DMS79 treated with DMSO at 0.1 percent for 48 hours (cell line): Measurements from ENCODE around the gene CLIC1.
A peak's percentile ranks its signal among the peaks of the same experiment; 100 is the strongest.

Source experiments
- DNase-seq: peaks from one replicate; lab custom pipeline; 2025; lab: John Stamatoyannopoulos, UW

CLIC1 gene

DNA sequence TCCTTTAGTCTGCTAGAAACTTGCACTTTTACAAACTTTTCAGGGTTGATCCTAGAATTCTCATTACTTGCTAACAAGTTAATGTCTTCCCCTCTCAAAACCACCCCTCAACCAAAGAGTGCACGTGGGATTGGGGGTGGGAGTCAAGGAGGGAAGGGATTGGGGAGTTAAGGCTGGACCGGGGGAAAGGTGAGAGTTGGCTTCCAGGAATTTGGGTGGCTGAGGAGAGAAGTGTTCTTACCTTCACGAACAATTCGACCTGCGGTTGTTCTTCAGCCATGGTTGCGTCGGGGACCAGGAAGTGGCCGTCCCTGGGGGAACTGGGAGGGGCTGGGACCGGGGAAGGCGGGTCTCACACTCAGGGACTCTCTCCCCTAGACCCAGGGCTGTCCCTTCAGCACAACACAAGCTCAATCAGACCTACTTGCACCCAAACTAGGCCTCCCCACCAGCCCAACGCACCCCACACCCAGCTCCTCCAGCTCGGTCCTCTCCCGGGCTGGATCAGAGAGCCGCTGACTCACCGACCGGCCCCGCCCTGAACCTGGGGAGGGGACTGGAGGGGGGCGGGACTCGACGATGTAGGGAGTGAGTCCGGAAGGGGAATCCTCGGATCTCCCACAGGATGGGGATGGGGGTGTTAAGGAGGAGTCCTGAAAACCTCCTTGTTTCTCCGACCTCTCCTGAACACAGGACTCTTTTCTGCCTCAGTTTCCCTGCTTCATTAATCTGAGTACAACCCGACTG lies at the start of gene CLIC1:
CLIC1 (minus strand) TSS at position 510 of the 747 bp plus-strand sequence; CDS start at position 280, 230 bp downstream.
- peak; percentile 87 for DNase-seq

DNA sequence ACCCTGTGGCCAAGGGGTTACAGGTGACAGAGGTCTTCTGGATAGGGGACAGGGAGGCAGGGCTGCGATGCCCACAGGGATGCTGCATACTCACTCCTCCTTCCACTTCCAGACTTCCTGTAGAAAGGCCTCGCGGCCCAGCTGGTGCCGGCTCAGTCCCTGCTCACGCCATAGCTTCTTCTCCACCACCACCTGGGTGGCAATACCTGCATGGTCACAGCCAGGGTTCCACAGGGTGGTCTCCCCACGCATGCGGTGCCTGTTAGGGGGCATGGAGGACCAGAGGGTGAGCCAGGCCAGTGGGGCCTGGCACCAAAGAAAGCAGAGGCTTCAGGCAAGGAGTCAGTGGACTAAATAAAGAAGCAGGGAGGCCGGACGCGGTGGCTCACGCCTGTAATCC lies 49.1 kb upstream of the CLIC1 start:
- no peak for DNase-seq

DNA sequence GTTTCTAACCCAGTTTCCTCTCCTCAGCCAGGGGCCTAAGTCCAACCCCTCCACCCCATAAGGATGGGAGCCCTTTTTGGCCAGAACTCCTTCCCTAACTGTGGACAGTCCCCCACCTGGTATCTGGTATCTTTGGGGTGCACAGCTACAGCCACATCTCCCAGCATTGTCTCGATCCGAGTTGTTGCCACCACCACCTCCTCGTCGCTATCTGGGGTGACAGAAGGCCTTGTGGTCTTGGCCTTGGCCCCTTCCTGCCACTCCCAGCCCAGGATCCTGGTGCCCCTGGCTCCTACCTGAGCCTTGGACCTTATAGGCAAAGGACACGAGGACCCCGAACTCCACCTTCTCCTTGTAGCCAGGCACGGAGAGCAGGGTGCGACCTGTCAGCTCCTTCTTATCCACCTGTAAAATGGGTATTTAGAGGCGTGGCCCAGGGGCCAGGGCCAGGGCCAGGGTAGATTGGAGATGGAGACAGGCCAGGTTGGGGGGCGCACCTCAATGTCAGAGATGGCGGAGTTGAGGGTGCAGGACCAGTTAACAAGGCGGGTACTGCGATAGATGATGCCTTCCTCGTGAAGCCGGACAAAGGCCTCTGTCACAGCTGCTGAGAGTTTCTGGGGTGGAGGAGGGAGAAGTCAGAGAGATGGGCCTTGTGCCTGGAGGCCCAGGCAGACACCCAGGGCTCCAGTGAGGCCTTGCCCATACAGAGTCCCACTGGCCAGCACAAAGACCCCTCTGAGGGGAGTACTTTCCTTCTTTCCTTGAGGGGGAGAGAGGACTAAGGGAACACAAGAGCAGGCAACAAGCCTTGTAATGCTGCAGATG lies 48.0 kb upstream of the CLIC1 start:
- no peak for DNase-seq

DNA sequence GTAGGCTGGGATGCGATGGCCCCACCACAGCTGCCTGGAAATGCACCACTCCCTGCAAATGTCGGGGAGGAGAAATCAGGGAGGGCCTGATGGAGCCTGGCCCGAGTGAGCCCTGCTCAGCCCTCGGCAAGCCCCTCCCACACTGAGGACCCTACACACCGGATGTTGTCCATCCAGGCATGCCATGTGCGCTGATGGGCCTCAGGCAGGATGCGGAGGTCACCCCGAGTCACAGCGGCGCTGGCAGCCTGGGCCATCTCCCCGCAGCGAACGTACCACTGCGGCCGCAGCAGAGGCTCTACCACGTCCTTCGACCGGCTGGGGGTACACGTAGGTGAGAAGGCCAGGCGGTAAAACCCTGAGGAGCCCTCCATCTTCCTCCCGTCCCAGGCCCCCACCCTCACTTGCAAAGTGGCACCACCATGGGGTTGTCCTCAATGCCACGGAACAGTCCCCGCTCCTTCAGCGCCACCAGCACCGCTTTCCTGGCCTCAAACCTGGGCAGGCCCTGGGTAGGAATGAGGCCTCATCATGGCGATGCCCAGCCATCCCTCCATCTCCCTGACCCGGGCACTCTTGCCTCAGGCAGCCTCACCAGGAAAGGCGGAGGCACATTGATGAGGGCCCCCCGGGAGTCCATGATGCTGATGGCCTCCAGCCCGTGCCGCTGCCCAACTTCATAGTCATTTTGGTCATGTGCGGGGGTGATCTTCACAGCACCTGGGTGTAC lies 46.0 kb upstream of the CLIC1 start:
- no peak for DNase-seq

DNA sequence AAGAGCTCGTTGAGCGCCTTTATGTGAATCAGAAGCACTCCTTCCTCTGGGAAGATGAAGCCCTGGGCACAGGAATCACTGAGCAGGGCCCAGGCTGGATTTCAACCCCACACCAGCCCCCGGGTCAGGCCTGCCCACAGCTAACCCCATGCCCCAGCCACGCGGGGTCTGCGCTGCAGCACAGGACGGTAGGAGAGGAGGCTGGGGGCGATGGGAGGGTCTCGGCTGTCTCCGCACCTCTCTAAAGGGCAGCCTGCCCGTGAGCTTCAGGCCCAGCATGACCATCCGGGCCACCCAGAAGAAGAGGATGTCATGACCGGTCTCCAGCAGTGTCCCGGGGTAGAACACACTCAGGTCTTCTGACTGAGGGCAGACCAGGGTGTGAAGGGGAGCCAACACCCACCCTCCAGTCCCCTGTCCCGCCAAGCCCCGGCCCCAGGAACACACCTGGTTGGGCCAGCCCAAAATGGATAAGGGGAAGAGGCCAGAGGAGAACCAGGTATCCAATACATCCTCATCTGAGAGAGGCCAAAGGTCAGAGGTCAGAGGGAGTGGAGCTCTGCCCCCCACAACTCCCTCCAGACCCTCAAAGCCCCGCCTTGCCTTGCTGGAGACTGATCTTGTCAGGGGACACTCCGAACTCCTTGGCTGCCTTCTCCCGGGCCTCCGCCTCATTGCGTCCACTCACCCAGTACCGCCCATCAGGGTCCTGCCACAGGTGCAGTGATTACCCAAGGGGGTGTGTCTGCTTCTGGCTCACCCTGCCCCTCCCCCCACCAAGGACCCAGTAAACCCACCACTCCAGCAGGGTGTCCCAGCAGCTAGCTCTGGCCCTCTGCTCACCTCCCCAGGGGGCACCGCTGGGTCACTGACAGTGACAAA lies 45.2 kb upstream of the CLIC1 start:
- DNase-seq, result no peak

DNA sequence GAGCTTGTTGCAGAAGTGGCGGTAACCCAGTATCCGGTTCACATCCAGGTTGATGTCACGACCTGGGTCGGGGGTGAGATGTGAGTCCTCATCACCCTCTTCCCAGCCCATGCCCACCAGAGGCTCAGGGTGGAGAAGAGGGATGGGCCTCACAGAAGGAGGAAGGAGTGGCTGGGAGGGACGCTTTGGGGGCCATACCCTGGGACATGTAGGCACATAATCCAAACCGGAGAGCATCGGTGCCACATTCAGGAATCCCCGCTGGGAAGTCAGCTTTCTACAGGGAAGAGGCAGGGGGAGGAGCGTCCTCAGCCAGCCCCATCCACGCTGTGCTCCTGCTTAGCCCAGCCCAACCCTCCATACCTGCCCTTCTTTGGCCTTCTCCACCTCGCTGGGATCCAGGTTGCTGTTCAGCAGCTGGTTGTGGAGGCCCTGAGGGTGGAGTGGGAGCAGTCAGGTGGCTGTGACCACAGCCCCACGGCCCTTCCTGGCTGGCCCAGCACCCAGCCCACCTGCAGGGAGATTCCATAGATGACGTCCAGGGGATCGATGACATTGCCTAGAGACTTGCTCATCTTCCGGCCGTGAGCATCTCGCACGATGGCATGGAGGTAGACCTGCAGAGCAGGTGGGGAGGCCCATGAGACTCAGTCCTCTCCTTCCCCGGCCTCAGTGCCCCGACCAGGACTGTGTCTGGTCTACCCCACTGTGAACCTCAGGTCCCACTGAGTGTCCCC lies 44.3 kb upstream of the CLIC1 start:
- DNase-seq, result no peak

DNA sequence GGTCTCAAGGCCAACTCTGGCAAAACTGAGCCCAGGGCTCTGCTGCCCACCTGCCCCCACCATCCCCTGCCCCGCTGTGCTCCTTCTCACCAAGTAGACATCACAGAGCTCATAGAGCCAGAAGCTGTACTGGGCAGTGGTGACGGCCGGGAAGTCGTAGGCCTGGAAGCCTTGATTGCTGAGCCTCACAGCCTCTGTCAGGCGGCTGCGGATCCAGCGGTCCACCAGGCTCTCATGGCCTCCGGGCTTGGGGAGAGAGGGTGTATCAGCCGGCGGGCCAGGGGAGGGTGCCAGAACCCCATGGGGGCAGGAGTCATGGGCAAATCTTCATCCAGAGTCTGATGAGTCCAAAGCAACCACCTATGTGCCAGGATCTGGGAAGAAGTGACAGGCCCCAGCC lies 43.6 kb upstream of the CLIC1 start:
- DNase-seq, result no peak

DNA sequence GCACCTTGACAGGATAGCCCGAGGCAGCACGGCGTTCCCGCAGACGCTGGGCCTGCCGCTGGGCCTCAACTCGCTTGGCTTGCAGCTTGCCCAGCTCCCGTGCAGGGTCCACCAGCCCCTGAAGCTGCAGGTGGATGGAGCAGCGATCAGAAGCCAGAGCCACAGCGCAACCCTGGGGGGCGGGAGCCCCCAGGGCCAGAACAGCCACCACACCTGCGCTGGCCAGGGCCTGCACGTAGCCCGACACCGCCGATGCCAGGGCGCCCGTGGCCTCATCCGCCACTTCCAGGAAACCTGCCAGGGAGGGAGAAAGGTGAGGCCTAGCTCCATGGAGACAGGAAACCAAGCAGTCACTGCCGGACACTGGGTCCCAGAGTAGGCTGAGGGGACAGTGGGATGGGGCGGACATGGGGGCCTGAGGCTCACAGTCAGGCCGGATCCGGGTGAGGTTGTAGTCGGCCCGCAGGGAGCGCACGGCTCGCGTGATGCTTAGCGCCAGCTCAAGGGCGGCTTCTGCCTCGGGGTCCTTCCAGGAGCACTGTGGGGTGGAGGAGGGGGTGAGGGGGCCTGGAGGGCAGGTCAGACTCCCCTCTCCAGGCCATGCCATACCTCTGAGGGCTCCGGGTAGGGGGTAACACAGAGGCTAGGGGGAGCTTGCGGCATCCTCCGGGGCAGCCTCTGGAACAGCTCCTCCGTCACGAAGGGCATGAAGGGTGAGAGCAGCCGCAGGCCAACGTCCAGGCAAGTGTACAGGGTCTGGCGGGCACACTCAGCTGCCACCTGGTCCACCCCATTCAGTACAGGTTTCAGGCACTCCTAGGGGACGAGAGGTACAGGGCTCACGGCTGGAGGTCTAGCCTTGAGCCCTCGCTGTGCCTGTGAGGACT lies 42.9 kb upstream of the CLIC1 start:
- no peak for DNase-seq

DNA sequence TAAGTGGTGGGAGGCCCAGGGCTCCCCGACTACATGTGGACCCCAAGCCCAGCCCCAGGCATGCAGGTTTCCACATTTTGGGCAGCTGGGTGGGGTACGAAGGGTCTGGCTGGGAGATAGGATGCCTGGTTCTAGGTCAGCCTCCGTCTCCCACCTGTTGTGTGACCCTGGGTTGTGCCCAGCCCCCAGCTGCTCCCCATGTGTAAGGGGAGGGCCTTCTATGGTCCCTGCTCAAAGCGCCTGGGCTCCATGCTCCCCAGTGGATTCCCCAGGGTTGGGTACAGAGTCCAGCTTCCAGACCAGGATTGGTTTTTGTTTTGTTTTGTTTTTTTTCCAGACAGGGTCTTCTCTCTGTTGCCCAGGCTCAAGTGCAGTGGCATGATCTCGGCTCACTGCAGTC lies 41.9 kb upstream of the CLIC1 start:
- no peak for DNase-seq

DNA sequence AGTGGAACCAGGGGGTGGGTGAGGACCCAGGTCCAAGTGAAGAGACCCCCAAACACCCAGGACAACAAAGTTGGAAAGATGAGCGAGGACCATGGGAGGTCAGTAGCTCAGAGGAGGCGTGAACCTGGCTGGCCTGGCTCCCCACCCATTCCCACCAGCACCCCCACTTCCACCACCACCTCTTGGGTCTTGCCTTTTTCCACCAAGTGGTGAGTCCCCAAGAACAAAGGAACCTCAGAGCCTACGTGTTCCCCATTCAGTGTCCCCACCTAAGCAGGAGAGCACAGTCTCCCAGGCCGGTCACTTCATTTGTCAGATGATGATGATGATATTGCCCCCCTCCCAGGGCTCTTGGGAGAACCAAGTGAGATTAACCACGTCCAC lies 41.3 kb upstream of the CLIC1 start:
- DNase-seq, result no peak

DNA sequence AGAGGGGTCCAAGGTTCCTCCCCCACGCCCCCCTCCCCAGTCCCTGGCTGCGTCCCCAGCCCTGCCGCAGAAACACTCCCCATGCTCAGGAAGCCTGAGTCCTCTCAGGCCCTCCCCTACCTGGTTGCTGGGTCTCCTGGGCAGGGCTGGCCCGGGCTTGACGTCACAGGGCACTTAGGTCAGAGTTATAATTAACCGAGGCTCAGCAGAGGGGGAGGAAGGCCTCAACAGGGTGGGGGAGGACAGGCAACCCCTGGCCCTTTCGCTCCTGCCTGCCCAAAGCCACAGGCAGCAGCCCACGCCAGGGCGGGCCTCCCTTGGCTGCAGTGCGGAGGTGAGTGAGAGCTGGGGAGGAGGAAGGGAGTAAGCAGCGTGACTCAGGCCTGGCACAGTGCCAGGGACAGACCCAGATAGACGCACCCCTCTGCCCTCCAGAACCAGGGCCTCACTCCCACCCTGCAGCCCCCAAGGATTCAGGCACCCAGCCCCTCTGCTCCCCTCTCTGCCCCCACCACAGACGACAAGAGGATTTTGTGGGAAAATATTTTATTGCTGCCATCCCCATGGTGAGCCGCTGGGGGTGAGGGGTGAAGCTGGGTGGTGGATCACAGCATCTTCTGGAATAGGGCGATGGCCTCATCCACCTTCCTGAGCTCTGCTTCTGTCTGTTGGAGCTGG lies 40.8 kb upstream of the CLIC1 start, which contains the start of gene VWA7:
VWA7 (minus strand) TSS at position 340 of the 678 bp plus-strand sequence. CDS start 549 bp downstream, outside the sequence.
- DNase-seq, result peak; percentile 73

DNA sequence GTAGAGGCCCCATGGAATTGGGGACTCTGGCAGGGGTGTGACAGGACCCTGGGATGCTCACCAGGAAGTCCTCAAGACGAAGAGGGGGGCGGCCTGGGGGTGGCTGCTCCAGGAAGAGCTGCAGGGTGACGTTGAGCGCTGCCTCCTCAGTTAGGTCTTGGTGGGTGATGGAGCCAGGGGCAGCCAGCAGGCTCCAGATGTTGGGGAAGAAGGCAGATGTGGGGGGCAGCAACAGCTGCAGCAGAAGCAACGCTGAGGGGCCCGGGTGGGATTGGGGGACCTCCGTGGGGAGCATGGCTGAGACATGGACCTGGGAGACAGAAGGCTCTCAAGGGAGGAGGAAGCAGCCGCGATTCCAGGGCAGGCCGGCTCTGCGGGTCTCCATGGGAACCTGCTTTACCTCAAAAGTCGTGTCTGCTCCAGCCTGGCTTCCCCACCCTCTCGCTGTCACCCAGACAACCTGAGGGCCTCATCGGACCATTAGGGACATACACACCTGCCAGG lies 40.2 kb upstream of the CLIC1 start:
- DNase-seq, result peak; percentile 73

DNA sequence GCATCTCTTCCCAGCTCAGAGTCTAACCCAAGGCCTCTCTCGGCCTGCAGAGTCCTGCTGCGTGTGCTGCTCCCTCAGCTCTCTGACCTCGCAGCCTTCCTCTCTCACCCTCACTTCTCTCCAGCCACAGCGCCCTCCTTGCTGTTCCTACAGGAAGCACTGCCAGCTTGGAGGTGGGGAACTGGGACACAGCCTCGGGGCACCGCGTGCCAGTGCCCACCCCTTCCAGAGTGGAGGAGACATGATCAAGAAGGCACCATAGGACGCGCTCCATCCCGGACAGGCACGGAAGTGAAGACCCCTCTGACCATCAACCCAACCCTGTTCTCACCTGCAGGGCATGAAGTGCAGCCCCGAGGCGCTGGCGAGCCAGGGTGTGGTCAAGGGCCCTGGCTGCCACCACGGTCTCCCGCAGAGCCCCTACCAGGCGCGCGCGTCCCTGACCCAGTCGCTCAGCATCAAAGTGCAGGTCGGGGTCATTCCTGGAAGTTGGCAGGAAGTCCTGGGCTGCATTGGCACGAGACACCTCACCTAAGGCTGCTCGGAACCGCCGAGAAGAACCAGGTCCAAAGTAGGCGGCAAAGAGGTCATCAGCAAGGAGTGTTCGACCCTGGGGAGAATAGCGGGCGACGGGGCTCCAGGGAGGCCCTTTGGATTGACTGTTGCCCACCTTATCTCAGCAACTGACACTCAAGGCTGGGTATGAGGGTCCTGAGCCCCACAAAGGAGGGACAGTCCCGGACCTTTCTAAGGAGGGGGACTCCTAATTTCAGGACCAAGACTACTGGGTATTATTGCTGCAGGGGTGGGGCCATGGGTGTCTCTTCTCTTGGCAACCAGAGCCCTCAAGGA lies 39.5 kb upstream of the CLIC1 start:
- no peak for DNase-seq

DNA sequence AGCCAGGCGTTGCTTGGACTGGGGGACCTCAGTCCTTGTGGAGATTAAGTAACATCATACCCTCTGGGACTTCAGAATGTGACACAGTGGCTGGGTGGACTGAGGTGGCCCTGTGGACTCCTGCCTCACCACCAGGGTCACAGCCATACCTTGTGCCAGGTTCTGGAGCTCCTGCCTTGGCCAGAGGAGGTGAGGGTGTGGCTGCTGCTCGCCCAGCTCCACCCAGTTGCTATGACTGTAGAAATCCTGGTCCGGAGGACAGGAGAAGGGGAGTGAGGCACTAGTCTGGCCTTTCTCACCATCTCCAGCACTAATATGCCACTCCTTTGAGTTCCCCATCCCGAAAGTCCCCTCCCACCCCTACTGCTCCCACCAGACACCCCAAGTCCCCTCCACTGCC lies 38.9 kb upstream of the CLIC1 start:
- DNase-seq, result no peak

DNA sequence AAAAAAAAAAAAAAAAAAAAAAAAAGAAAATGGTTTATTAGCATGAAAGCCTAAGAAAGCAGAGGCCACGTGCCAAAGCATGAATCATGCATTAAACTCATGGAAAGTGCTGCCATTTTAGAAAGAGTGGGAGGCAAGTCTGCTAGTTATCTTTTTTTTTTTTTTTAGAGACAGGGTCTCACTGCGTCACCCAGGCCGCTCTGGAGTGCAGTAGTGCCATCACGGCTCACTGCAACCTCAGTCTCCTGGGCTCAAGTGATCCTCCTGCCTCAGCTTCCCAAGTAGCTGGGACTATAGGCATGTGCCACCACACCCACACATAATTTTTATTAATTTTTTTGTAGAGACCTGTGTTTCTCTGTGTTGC lies 35.6 kb upstream of the CLIC1 start:
- DNase-seq, result no peak

DNA sequence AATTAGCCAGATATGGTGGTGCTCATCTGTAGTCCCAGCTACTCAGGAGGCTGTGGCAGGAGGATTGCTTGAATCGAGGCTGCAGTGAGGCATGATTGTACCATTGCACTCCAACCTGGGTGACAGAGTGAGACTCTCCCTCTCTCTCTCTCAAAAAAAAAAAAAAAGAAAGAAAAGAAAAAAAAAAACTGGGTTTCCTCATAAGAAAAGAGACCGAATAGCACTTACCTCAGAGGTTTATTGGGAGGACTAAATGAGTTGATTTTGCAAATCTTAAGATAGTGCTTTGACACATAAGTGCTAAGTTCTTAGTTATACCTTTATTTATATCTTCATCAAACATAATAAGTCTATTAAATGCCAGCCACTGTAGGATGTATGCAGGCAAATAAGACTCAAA lies 34.5 kb upstream of the CLIC1 start:
- DNase-seq, result no peak

DNA sequence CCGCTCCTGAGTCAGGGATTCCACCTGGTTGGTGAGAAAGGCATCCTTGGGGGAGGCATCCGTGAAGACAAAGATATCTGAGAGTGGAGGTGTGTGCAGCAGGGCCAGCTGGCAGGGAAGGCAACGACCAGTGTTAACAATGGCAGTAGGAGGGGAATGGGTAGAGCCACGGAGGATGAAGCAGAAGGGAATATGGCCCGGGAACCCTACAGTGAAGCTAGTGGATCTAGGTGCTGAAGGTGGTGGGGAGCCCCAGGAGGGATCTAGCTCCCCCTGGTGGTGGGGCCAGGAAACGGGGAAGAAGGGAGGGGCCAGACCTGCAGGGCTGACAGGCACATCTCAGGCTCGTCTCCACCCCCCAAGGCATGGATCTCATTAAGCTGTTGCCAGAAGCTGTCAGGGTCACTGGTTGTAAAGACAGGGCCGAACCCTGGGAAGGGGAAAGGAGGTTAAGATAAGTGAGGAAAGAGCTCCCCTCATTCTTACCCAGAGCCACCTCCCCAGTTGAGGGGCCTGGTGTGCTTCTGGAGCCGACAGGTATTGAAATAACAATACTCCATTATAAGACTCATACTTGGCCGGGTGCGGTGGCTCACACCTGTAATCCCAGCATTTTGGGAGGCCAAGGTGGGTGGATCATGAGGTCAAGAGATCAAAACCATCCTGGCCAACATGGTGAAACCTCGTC lies 33.5 kb upstream of the CLIC1 start:
- DNase-seq, result no peak
